ENCODE results near the gene WDR89. TPM values are rescaled to one million over a fixed set of nuclear protein-coding genes. Genes with fewer than 3 reads are reported as not detected.
A peak's percentile ranks its signal among the peaks of the same experiment; 100 is the strongest.

Gene WDR89
- 10 to 100 TPM in 6 of 7 donors, 1 to 10 TPM in 1; 6.7 to 20.2 (median 13.9) TPM for total RNA-seq
- polyA plus RNA-seq = 1 to 10 TPM; 6.8 to 7.3 TPM
- long read RNA-seq, donor 1, partial matches to known transcripts = 0 of 30 reads
- long read RNA-seq, donor 1, other reads (novel, unspliced or antisense) = 25 of 30 reads
- long read RNA-seq, donor 2, transcript WDR89-204 (1 exons, 2,935 nt) = major isoform, 15 of 33 reads
- long read RNA-seq, donor 2, partial matches to known transcripts = 0 of 33 reads
- long read RNA-seq, donor 2, other reads (novel, unspliced or antisense) = 18 of 33 reads
- long read RNA-seq, donor 3, partial matches to known transcripts = 1 of 15 reads
- long read RNA-seq, donor 3, other reads (novel, unspliced or antisense) = 12 of 15 reads

GRCh38 chr14:63641473-63642228, at the start of gene WDR89:
Gene WDR89, minus strand, starts transcription at chr14:63641871. Its CDS starts 41,929 bp downstream, at chr14:63599942.
- Histone ChIP-seq H3K4me1 (ENCODE audit: insufficient read depth) (no peaks in the 10 kb centered on the region), H3K36me3 (no peaks in the 10 kb centered on the region), H3K9me3 (no peaks in the 10 kb centered on the region), H3K4me3 (peak within 1 kb of the TSS; percentile 76), H3K27me3 (no peaks in the 10 kb centered on the region), H3K27ac (peak within 1 kb of the TSS; percentile 76 to 97)
- TF ChIP-seq POLR2A (IDR thresholded peaks at IDR 0.05) (peak; percentile 35), EP300 (IDR thresholded peaks at IDR 0.05) (no peak), CTCF (IDR thresholded peaks at IDR 0.05) (peak; percentile 38 to 91 (median 91))
- intact Hi-C loops (cut with DNase I) = no loop called here
- peak; percentile 93 to 97 (median 96) for DNase-seq
- 0 to 1% (median 1%) methylated on average over 54 to 60 of the region's 60 CpGs for WGBS, 3 donors

- no peak for TF ChIP-seq EP300 (IDR thresholded peaks at IDR 0.05)
- no peak for TF ChIP-seq CTCF (IDR thresholded peaks at IDR 0.05)
- WGBS, 3 donors = 80 to 87% (median 86%) methylated on average over 3 of the region's 3 CpGs
- Histone ChIP-seq H3K4me3 (no peak overlapping the region), H3K27me3 (no peaks in the 10 kb centered on the region), H3K27ac (no peak overlapping the region), H3K9me3 (no peaks in the 10 kb centered on the region), H3K36me3 (no peaks in the 10 kb centered on the region), H3K4me1 (ENCODE audit: insufficient read depth) (no peaks in the 10 kb centered on the region)
- intact Hi-C loops (cut with DNase I) = no loop called here
- no peak for DNase-seq
These were observed 47.5 kb upstream of the WDR89 start for GRCh38 chr14:63689132-63689531.

GRCh38 chr14:63686926-63687325, 45.3 kb upstream of the WDR89 start:
- H3K4me1 ChIP-seq (ENCODE audit: insufficient read depth) = no peaks in the 10 kb centered on the region
- intact Hi-C loops (cut with DNase I) = no loop called here

GRCh38 chr14:63685401-63685800, 43.7 kb upstream of the WDR89 start:
- no peaks in the 10 kb centered on the region for H3K4me1 ChIP-seq (ENCODE audit: insufficient read depth)
- no peaks in the 10 kb centered on the region for H3K9me3 ChIP-seq
- TF ChIP-seq POLR2A (IDR thresholded peaks at IDR 0.05) = no peak
- TF ChIP-seq CTCF (IDR thresholded peaks at IDR 0.05) = no peak
- no peak for TF ChIP-seq EP300 (IDR thresholded peaks at IDR 0.05)
- H3K27me3 ChIP-seq = no peaks in the 10 kb centered on the region
- H3K4me3 ChIP-seq = no peak overlapping the region
- intact Hi-C loops (cut with DNase I) = no loop called here
- DNase-seq = no peak
- WGBS, 3 donors = 98 to 100% (median 100%) methylated on average over 1 of the region's 1 CpG
- no peak overlapping the region for H3K27ac ChIP-seq
- no peaks in the 10 kb centered on the region for H3K36me3 ChIP-seq

More at GRCh38 chr14:63686926-63687325, 45.3 kb upstream of the WDR89 start:
- Histone ChIP-seq H3K27ac (no peak overlapping the region), H3K36me3 (no peaks in the 10 kb centered on the region), H3K4me3 (no peak overlapping the region), H3K9me3 (no peaks in the 10 kb centered on the region), H3K27me3 (no peaks in the 10 kb centered on the region)
- no peak for DNase-seq
- TF ChIP-seq EP300 (IDR thresholded peaks at IDR 0.05) (no peak), CTCF (IDR thresholded peaks at IDR 0.05) (no peak), POLR2A (IDR thresholded peaks at IDR 0.05) (no peak)

All from ovary (tissue), 10 donors.